HG02678 (cell line): ENCODE measurements around the gene SLC22A16.

Experiments used
- ATAC-seq: cut with Tn5 transposase; IDR thresholded peaks from one replicate; pipeline ENCODE4 v1.9.1; 2021; ENCODE audit warnings: mild to moderate bottlenecking, moderate library complexity; ENCODE audit not compliant: unreplicated experiment

SLC22A16 gene

DNA sequence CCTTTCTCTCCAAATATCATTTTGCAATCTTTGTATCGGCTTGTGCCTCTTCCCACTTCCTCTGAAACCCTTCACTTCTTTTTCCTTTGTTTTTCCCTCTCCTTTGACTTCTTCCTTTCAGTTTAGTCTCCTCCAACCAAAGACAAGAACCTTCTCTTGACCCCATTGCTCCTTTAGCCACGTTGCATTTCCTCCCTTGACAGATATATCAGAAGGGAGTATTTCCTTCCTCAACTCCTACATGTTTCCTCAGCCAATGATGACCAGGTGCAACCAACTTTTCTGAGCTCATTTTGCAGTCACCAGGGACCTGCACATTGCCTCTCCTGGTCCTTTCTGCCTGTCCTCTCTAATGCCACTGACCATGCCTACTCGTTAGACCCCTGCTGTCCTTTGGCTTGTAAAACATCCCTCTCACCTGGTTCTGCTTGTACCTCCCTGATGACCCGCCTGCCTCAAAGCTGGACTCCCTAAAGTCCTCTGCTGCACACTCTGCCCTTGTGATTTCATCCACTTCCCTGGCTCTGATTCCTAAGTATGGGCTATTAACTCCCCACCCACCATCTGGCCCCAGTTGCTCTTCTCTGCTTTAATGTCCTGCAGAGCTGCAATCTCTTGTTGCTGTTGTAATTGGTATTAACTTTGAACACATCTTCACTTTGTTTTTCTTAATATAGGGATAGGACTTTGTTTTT lies 27.4 kb downstream of the SLC22A16 start:
- no peak for ATAC-seq

DNA sequence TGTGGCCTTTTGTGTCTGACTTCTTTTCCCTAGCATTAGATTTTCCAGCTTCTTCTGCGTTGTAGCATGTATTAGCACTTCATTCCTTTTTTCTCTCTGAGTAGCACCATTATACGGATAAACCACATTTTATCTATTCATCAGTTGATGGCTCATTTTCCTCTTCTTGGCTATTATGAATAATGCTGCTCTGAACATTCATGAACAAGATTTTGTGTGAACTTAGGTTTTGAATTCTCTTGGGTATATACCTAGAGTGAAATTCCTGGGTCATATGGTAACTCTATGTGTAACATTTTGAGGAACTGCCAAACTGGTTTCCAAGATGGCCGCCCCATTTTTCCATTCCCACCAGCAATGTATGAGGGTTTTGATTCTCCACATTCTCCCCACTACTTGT lies 28.7 kb downstream of the SLC22A16 start:
- ATAC-seq = no peak

DNA sequence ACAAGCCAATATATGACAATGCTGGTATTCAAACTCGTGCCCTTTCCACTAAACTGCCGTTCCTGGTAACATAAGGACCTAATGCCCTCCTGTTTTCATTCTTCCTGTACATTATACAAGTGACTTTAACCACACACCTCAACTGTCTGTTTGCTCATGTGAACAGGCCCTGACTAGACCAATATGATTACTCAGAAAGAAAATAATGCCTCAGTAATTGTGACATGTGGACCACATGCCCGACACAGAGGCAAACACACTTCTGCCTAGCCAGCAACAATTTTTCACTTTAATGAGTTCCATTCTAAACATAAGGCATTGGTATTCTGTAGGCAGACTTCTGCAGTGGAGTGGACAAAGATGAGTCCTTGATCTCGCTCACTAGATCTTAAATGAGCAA lies 30.0 kb downstream of the SLC22A16 start:
- ATAC-seq = no peak

DNA sequence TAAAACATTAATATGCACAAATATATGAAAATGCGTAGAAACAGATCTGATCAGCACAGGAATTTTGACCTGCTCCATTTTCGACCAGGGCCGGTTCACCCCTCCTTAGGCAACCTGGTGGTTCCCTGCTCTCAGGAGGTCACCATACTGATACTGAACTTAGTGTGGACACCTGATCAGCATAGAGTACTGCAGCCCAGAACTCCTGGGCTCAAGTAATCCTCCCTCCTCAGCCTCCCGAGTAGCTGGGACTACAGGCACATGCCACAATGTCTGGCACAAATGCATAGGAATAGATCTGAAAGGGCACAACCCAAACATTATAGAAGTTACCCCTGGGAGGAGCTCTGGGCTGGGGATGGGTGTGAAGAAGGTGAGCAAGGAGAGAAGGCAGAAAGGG lies 36.4 kb downstream of the SLC22A16 start:
- ATAC-seq = no peak

DNA sequence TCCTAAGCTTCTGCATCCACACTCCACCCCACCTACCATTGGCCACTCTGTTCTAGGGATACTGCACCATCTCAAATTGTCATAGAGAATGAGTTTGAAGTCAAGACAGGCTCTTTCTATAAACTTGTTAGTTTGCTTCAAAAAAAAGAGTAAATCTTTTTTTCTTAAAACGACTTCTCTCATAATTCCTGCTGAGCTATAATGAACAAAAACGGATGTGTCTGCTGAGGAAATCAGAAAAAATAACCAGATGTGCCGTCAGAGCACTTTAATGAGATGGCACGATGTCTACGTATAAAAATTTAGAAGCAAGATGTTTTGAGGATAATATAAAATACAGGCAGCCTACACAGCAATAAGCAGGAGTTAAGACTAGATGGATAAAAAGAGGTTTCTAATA lies 37.1 kb downstream of the SLC22A16 start:
- no peak for ATAC-seq

DNA sequence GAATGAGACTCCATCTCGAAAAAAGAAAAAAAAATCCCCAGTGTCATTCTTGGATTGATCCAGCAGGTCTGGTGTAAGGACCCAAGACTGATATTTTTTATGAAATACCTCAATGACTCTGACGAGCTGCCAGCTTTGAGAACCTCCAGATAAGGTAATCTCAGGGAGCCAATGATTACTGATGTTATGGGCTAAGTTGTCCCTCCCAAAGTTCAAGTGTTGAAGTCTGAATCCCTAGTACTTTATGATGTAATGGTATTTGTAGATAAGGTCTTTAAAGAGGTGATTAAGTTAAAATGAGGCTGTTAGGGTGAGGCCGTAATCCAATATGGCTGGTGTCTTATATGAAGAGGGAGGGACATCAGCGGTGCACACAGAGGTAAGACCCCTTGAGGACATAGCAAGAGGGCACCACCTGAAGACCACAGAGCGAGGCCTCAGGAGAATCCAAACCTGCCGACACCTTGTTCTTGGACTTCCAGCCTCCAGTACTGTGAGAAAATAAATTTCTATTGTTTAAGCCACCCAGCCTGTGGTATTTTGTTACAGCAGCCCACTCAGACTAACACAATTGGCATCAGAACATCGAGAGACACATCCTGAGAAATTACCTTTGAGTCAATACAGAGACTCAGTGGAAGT lies 41.3 kb downstream of the SLC22A16 start:
- ATAC-seq = no peak

DNA sequence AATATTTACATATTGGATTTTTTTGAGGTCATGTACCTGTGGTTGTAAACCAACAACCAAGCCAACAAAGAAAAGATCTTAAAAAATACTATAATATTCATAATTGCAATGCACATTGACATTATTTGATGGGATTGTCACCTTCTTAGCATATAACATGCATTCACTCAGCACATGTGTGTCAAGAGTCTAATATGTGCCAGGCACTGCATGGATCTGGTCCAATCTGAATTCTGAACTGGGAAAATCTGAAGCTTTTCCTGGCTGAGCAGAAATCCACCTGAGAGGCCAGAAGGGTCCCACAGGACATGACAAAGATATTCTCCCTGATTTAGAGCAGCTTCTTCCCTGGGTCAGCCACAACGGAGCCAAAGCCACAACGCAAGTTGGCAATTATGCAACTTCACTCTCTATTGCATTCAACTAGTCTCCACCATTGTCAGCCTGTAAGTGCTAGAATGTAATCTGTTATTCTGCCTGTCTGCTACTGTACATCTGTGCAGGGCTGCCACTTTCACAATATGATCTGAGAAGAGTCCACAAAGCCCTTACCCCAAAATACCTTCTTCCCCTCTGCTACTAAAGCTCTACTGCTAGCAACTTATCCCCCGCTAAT lies 44.0 kb downstream of the SLC22A16 start:
- no peak for ATAC-seq

DNA sequence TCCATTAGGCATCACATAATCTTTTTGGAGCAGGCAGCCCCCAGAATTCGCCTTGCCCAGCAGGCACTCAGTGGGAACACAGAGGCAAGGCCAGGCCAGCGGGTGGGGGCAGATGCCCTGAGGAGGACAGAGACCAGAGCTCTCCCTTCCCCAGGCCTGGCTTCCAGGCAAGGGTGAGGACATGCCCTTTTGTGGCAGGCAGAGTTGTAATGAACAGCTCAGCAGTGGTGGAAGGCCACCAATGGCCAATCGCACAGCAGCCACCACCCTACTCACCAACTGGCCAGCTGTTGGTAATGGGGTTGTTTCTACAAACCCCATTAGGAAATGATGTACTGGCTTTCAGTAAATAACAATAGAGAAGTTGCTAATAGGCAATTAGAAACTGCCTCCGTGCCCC lies 45.7 kb downstream of the SLC22A16 start:
- no peak for ATAC-seq

DNA sequence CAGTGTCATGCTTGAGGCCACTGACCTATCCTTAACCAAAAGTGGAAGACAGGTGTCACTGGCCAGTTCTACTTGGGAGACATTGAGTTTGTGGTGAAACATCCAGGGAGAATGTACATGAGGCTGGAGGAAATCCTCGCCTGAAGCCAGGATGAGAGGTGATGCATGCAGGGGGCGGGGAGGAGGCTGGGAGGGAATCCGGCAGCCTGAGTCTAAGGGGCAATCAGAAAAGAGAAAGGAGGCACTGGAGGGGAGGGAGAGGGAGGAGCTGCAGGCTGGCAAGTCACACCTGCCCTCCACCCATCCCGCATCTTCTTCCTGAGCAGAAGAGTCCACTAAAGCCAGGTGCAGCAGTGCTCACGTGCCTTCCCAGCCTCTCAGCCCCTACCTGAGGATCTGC lies 46.2 kb downstream of the SLC22A16 start:
- ATAC-seq = no peak

DNA sequence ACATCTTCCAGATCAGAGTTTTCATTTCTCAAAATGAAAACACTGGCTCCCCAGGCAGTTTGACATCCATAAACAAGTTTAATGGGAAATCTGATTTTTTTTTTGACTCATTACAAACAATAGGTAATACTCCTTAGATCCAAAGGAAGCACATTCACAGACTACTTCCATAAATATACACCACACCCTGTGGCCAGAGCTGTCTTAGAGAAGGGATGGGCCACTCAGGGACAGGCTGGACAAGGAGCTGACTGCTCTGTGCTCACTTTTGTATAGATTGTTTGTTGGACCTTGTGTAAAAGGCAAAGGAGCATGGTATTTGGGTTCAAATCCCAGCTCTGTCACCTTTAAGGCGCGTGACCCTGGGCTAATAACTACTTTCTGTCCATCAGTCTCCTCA lies 48.3 kb downstream of the SLC22A16 start:
- no peak for ATAC-seq

DNA sequence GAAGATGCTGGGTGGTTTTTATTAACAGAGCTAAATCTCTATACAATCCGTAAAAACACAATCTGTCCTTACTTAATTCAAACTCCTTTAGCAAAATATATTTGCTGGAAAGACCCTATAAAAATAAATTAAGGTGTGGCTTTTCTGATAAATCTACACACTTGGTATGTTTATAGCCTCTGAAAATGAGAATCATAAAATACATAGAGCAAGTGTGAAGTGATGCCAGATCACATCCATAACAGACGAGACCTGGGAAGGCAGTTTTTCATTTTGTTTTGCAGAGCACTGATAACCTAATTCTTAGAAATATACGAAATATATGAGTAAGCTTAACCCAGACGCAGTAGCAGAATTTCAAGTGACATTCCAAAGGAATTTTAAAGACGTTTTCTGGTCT lies 50.6 kb downstream of the SLC22A16 start:
- ATAC-seq = no peak

DNA sequence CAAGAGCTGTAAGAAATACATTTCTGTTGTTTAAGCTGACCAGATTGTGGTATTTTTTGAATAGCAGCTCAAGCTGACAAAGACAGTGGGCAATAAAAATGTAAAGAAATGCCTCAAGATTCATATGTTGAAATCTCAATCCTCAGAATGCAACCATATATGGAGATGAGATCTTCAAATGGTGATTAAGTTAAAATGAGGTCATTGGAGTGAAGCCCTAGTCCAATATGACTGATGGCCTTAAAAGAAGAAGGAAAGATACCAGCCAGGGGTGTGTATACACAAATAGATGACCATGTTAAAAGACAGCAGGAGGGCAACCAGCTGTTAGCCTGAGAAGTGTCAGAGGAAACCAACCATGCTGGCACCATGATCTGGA lies 54.0 kb downstream of the SLC22A16 start:
- ATAC-seq = no peak

DNA sequence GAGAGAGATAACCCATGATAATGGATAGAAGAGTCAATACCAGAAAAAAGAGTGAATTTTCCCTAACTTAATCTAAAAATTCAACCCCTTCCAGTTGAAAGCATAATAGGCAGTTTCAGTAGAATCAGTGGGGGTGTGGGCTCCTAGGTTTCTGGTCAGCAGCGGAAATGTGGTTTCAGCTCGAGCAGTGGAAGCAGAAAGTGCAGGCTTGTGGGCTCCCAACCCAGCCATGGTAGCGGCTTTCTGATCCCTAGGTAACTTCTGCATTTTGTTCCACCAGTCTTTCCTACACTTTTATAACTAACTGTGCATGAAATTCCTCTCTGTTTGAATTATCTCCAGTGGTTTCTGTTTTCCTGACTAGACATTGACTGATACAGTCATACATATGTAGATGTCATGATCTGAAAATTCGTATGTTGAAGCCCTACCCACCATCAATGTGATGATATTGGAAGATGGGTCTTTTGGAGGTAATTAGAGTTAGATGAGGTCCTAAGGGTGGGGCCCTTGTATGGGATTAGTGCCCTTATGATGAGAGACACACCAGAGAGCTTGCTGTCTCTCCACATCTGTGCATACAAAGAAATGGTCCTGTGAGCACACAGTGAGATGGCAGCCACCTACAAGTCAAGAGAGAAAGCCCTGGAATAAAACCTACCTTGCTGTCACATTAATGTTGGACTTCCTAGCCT lies 54.5 kb downstream of the SLC22A16 start:
- no peak for ATAC-seq

DNA sequence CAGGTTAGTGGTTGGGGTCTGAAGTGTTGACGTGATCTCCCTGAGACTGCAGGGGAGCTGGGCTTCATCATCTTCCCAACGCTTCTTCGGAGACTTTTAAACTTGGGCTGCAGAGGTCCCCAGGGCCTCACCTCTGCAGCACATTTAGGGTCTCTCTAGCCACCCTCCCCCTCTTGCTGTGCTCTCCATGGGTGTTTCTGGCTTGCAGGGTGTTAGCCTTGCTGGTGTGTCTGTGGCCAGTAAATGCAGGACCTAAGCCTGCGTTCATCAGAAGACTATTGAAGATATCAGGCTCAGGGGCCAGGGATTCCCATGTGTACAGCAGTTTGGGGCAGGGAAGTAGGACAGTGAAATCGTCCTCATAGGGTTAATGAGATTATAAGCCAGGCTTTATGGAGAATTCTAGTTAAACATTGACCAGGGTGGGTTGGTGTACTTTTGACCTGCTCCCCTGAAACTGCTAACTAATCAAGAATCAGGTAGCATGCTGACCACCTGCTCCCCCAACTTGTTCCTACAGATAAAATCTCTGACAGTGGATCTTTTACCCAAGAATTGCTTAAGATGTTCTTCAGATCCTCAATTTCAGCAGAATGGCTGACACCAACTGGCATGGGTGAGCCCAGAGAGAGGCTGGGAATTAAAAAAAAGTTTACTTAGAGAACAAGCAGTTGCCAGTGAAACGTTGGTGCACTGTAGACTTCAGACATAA lies 57.2 kb downstream of the SLC22A16 start:
- ATAC-seq = no peak

DNA sequence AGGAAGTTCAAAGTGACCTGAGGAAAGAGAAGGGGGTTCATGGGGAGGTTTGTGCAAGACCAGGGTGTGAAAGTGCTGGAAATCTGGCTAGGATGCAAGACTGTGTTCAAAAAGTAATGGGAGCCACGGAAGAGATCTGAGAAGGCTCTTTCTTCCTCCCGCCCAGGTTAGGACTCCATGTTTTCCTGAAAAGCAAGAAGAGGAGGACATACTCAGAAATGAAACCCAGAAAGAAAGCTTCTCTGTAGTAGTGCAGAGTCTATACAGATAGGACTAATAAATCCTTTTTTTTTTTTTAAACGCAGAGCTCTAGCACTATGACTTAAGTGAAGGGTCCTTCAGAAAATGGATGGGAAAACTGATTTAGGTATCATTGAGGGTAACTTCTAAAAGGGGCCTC lies 57.8 kb downstream of the SLC22A16 start:
- ATAC-seq = no peak

DNA sequence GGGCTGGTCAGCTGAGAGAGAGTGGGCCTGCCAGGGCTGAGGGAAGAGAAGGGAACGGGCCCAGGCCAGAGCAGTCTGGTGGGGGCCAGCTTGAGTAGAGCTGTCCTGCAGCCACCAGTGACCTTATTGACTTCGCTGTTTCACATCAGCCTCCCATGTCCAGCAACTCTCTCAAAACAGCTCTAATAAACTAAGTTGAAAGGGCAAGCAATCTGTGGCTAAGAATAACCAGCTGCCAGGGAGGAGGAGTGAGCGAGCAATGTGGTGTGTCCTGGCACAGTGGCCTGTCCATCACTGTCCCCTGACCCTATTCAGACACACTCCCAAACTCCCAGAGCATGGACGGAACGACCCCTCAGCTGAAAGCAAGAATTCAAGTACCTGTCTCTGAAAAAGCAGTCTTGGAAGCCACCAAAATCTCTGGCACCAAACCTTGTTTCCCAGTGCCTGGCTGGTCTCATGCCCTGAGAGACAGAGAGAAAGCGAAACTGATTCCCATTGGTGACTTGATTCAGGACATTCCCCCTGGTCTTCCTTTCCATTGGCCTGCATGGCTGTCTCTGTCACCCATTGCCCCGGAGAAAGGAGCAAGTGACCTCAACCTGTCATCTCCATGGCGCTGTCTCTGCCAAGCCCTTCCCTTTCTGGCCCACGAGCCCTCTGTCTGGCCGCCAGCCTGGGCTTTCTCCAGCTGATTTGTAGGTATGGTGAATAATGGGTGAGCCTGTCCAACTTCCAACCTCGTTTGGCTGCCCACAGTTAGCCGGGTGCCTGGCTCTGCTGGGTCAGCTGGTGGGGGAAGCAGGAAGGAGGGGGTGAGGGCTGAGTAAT lies 61.1 kb downstream of the SLC22A16 start, which contains the start of gene DDO:
Gene DDO (minus strand): TSS at position 490 of the 831 bp plus-strand sequence. CDS start 2,113 bp downstream, outside the sequence.
- no peak for ATAC-seq

DNA sequence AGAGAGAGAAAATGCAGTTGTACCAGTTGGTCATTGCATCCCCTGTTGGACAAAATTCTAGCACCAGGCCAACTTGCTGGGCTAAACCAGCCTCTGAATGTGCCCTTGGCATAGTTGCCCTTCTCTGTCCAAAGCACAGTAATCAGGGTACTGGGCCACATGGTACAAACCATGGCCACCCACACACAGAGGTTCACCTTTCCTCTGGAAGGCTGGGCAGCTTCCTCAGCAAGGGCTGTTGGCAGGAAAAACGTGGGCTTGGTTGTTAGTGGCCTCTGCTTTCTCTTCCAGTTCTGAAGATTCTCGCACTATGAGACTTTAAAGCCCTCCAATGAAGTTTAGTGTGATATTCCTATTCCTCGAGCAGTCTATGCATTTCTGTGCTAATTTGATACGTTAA lies 61.7 kb downstream of the SLC22A16 start:
- no peak for ATAC-seq

DNA sequence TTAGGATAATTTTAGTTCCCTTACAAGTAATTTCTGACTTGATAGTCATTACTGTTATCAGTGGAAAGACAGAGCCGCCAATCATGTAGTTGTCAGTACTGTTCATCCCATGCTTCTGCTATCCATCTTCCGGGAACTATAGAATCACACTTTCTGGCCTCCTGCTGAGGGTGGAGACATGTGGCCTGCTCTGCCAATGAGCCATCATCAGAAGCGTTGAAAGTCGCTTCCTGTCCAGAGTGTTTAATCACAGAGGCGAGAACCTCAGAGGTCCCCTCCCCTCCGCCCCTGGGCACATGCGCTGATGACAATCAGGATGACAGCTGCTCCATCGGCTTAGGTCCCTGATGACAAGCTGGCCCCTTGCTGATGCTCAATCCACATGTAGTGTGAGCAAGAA lies 64.1 kb downstream of the SLC22A16 start:
- no peak for ATAC-seq

DNA sequence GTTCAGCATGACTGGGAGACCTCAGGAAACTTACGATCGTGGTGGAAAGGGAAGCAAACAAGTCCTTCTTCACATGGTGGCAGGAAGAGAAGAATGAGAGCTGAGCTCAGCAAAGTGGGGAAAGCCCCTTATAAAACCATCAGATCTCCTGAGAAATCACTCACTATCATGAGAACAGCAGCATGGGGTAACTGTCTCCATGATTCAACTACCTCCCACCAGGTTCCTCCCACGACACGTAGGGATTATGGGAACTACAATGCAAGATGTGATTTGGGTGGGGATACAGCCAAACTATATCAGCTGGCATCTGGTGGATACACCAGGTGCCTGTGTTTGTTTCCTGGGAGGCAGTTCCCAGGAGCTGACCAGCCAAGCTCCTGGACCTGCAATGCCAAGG lies 65.9 kb downstream of the SLC22A16 start:
- no peak for ATAC-seq

DNA sequence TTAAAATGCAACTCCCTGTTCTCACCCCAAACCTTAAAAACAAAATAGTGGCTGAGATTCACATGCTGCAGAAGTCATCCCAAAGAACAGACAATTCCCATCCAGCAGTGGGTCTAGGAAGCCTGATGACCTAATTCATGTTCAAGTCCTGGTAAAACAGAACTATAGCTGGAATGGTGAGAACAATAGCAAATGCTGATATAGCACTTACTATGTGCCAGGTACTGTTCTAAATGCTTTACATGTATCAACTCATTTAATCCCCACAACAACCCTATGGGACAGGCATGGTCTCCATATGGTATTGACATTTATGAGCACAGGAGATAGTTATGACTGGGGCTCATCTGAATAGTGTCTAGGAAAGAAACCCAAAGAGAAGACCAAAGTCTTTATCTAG lies 66.6 kb downstream of the SLC22A16 start:
- no peak for ATAC-seq
